Suprapubic skin (tissue), 4 donors: Measurements from ENCODE around the gene PGP. TPM values are rescaled to one million over a fixed set of nuclear protein-coding genes. Genes with fewer than 3 reads are reported as not detected.

Experiments used
- DNase-seq, 2 donors: peaks; one replicate each; pipeline ENCODE4 v3.0.0-alpha.2; 2019; ENCODE audit warnings: low spot score in 2 of 2
- H3K27ac ChIP-seq: fragments of 200-600 bp; sonication (generic); one replicate; pipeline ENCODE4 v1.5.1; 2019
- H3K27me3 ChIP-seq: fragments of 200-600 bp; sonication (generic); one replicate; pipeline ENCODE4 v1.5.1; 2019
- H3K36me3 ChIP-seq: fragments of 200-600 bp; sonication (generic); one replicate; pipeline ENCODE4 v1.5.1; 2019
- H3K4me1 ChIP-seq: fragments of 200-600 bp; sonication (generic); one replicate; pipeline ENCODE4 v1.5.1; 2019
- H3K4me3 ChIP-seq: fragments of 200-600 bp; sonication (generic); one replicate; pipeline ENCODE4 v1.5.1; 2019; ENCODE audit warnings: mild to moderate bottlenecking
- H3K9me3 ChIP-seq: fragments of 200-600 bp; sonication (generic); one replicate; pipeline ENCODE4 v1.5.1; 2019
- CTCF ChIP-seq, 2 donors: fragments of 200-600 bp in 1 of 2; fragments of 450-650 bp in 1 of 2; sonication (generic) in 1 of 2; IDR thresholded peaks; one replicate each; pipeline ENCODE4 v1.5.1; 2016 to 2019; ENCODE audit warnings: antibody characterized with exemption in 2 of 2, mild to moderate bottlenecking in 1 of 2, moderate library complexity in 1 of 2
- EP300 ChIP-seq: sonication (generic); formaldehyde crosslinking; IDR thresholded peaks from one replicate; pipeline ENCODE4 v1.6.1; 2017; ENCODE audit warnings: antibody characterized with exemption
- POLR2A ChIP-seq, 2 donors: fragments of 450-650 bp; IDR thresholded peaks; one replicate each; pipeline ENCODE4 v1.6.1; 2017; ENCODE audit warnings: antibody characterized with exemption in 2 of 2, mild to moderate bottlenecking in 2 of 2, moderate library complexity in 2 of 2
- POLR2AphosphoS5 ChIP-seq, 3 donors: sonication (generic); formaldehyde crosslinking; IDR thresholded peaks; one replicate each; pipeline ENCODE4 v1.6.1; 2017; ENCODE audit warnings: antibody characterized with exemption in 3 of 3
- WGBS: methylation state at CpG from one replicate; pipeline ENCODE4 v1.1.5; 2018; 5-methylcytosine and 5-hydroxymethylcytosine counted together
- total RNA-seq, 4 donors: library from RNA; depleted of rRNA; stranded (reverse); fragments of >200 nt; gene quantifications; one replicate each; pipeline ENCODE4 v1.1.0, GENCODE V29; 2016

PGP gene
- total RNA-seq, 4 donors from 2014 or later: 6.8 to 9.5 (median 7.6) TPM

- H3K36me3 ChIP-seq: peaks cover 82% of the 10 kb centered on the region
- DNase-seq: no peak
These were observed 41.3 kb downstream of the PGP start for GRCh38 chr16:2173366-2173765.

GRCh38 chr16:2172688-2173335 lies 41.8 kb downstream of the PGP start:
- no peaks in the 10 kb centered on the region for H3K9me3 ChIP-seq
- no peak for TF ChIP-seq POLR2A (IDR thresholded peaks at IDR 0.05)
- no peak for TF ChIP-seq EP300
- TF ChIP-seq POLR2AphosphoS5 (IDR thresholded peaks at IDR 0.05): no peak
- no peak for TF ChIP-seq CTCF (IDR thresholded peaks at IDR 0.05)

More at GRCh38 chr16:2173366-2173765, 41.3 kb downstream of the PGP start:
- TF ChIP-seq CTCF (IDR thresholded peaks at IDR 0.05): no peak
- TF ChIP-seq POLR2AphosphoS5 (IDR thresholded peaks at IDR 0.05): no peak
- no peak for TF ChIP-seq EP300
- no peak for TF ChIP-seq POLR2A (IDR thresholded peaks at IDR 0.05)
- no peak overlapping the region for H3K4me3 ChIP-seq
- WGBS: 100% methylated on average over 6 of the region's 14 CpGs
- no peaks in the 10 kb centered on the region for H3K9me3 ChIP-seq
- H3K27me3 ChIP-seq: no peaks in the 10 kb centered on the region
- no peaks in the 10 kb centered on the region for H3K4me1 ChIP-seq
- no peak overlapping the region for H3K27ac ChIP-seq

GRCh38 chr16:2171601-2172178 lies 43.0 kb downstream of the PGP start:
- Histone ChIP-seq H3K27ac (no peak overlapping the region), H3K4me3 (no peak overlapping the region), H3K36me3 (peaks cover 84% of the 10 kb centered on the region), H3K27me3 (no peaks in the 10 kb centered on the region), H3K9me3 (no peaks in the 10 kb centered on the region), H3K4me1 (no peaks in the 10 kb centered on the region)
- DNase-seq: no peak
- TF ChIP-seq CTCF (IDR thresholded peaks at IDR 0.05): no peak
- no peak for TF ChIP-seq EP300
- no peak for TF ChIP-seq POLR2AphosphoS5 (IDR thresholded peaks at IDR 0.05)
- TF ChIP-seq POLR2A (IDR thresholded peaks at IDR 0.05): no peak
- WGBS: 95% methylated on average over 11 of the region's 28 CpGs

More at GRCh38 chr16:2172688-2173335, 41.8 kb downstream of the PGP start:
- 93% methylated on average over 27 of the region's 29 CpGs for WGBS
- H3K4me3 ChIP-seq: no peak overlapping the region
- no peaks in the 10 kb centered on the region for H3K4me1 ChIP-seq
- H3K36me3 ChIP-seq: peaks cover 86% of the 10 kb centered on the region
- H3K27me3 ChIP-seq: no peaks in the 10 kb centered on the region
- DNase-seq: no peak
- no peak overlapping the region for H3K27ac ChIP-seq

- no peaks in the 10 kb centered on the region for H3K27me3 ChIP-seq
- TF ChIP-seq POLR2AphosphoS5 (IDR thresholded peaks at IDR 0.05): no peak
- no peak for TF ChIP-seq POLR2A (IDR thresholded peaks at IDR 0.05)
- no peak for TF ChIP-seq EP300
- no peak for TF ChIP-seq CTCF (IDR thresholded peaks at IDR 0.05)
- H3K4me1 ChIP-seq: no peaks in the 10 kb centered on the region
- no peak for DNase-seq
- H3K27ac ChIP-seq: no peak overlapping the region
- H3K9me3 ChIP-seq: no peaks in the 10 kb centered on the region
- peaks cover 84% of the 10 kb centered on the region for H3K36me3 ChIP-seq
- WGBS: 95% methylated on average over 19 of the region's 47 CpGs
- peak overlapping the region; percentile 34 for H3K4me3 ChIP-seq
These were observed 43.8 kb downstream of the PGP start for GRCh38 chr16:2170587-2171435.

- no peak for DNase-seq
- Histone ChIP-seq H3K27ac (peak overlapping the region; percentile 21), H3K9me3 (no peaks in the 10 kb centered on the region), H3K4me3 (peak overlapping the region; percentile 34), H3K36me3 (peaks cover 80% of the 10 kb centered on the region), H3K4me1 (no peaks in the 10 kb centered on the region), H3K27me3 (no peaks in the 10 kb centered on the region)
- no peak for TF ChIP-seq CTCF (IDR thresholded peaks at IDR 0.05)
- no peak for TF ChIP-seq EP300
- TF ChIP-seq POLR2AphosphoS5 (IDR thresholded peaks at IDR 0.05): no peak
- TF ChIP-seq POLR2A (IDR thresholded peaks at IDR 0.05): no peak
- no CpG with 5 or more reads among the region's 18 CpGs for WGBS
These were observed 44.6 kb downstream of the PGP start for GRCh38 chr16:2170080-2170479.
